ENCODE measurements around the gene MEF2A. TPM values are rescaled to one million over a fixed set of nuclear protein-coding genes. Genes with fewer than 3 reads are reported as not detected.

The MEF2A gene
- total RNA-seq, 1 donor from 2014 or later: 23.4 TPM

DNA sequence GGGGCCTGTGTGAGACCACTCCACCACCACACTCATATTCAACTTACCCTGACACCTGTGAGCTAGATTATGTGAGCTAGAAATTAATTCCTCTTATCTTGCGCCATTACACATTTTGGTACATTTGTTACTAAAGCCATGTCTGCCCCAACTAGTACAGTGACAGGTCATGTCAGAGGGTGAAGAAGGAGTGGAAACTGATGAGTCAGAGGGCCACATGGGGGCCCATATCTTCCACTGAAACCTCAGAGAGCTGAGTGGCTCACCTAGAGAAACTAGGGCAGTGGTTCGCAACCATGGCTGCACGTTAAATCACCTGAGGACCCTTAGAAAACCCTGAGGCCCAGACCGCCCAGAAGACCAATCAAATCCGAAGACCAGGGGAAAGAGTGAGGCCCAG, 15.7 kb upstream of the MEF2A start:
- Mint-ChIP-seq H3K9me3 (no peaks in the 10 kb centered on the region), H3K4me1 (ENCODE audit: low read depth) (peaks cover 7% of the 10 kb centered on the region), H3K27me3 (ENCODE audit: low read depth) (no peaks in the 10 kb centered on the region), H3K27ac (no peak overlapping the region), H3K36me3 (ENCODE audit: low read depth) (no peaks in the 10 kb centered on the region), H3K4me3 (ENCODE audit: low read depth) (no peak overlapping the region)
- no peak for DNase-seq (ENCODE audit: low spot score)
- intact Hi-C loops (cut with micrococcal nuclease): no loop called here

DNA sequence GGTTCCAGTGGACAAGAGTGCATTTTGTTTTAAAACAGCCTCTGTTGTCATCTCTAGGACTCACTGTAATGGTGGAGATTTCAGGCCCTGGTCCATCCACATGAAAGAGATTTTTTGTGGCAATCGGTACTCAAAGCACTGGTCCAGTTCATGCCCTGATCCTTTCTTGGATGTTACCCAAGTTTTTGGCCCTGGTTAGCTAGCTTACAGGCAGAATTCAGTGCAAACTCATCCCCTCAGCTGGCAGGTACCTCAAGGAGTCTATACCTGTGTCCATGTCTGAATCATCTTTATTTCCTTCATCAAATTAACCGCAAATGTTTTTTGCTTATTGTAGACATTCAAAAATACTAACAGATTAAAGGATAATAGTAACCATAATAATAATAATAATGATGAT, 13.7 kb upstream of the MEF2A start:
- intact Hi-C loops (cut with micrococcal nuclease): no loop called here
- H3K27ac Mint-ChIP-seq: no peak overlapping the region
- H3K9me3 Mint-ChIP-seq: no peaks in the 10 kb centered on the region
- DNase-seq (ENCODE audit: low spot score): no peak
- no peaks in the 10 kb centered on the region for H3K27me3 Mint-ChIP-seq (ENCODE audit: low read depth)
- H3K4me3 Mint-ChIP-seq (ENCODE audit: low read depth): no peak overlapping the region
- H3K36me3 Mint-ChIP-seq (ENCODE audit: low read depth): no peaks in the 10 kb centered on the region
- peaks cover 7% of the 10 kb centered on the region for H3K4me1 Mint-ChIP-seq (ENCODE audit: low read depth)

DNA sequence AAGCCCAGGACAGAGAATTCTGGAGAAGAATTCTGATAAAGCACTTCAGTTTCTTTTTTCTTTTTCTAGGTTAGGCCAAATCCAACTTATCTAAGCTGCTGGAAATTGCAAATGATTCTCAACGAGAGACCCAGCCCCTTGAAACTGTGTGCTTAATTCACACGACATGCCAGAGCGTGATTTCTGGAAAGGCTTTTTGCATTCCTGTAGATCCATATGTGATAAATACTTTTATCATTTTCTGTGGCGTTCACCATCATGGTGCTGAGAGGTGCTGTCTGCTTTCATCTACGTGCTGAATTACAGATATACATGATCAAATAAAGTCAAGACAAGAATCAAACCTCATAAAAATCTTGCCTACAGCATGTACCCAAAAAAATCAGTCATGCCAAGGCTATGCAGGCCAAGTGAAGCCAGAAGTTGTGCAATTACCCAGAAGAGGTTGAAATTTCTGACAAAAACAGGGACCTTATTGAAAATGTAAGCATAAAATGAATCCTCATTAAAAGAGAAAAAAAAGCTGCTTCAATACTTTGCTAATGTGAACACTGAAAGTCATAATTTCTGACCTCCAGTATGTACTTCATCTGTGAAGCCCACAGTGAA, 10.8 kb upstream of the MEF2A start:
- no peaks in the 10 kb centered on the region for H3K9me3 Mint-ChIP-seq
- H3K27ac Mint-ChIP-seq: no peak overlapping the region
- no peak for DNase-seq (ENCODE audit: low spot score)
- peaks cover 7% of the 10 kb centered on the region for H3K27me3 Mint-ChIP-seq (ENCODE audit: low read depth)
- H3K36me3 Mint-ChIP-seq (ENCODE audit: low read depth): no peaks in the 10 kb centered on the region
- no peak overlapping the region for H3K4me3 Mint-ChIP-seq (ENCODE audit: low read depth)
- peaks cover 4% of the 10 kb centered on the region for H3K4me1 Mint-ChIP-seq (ENCODE audit: low read depth)
- intact Hi-C loops (cut with micrococcal nuclease): no loop called here

DNA sequence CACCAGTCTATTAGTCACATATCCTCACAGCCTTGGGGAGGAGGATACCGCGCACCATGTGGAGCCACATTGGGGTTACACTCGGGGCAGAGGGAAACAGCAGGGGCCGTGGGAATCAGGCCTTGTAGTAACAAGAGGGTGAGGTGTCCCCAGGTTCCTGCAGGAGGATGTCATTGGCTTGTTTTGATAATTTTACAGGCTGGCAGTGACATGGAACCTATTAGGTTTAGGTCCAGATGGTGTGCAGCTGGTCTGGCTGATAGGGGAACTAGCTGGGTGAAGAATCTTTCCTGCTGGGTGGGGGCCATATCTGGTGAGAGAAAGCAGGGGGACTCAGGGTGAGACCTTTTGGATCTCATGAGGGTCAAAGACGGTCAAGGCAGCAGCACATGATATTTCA, 9.8 kb upstream of the MEF2A start:
- no peaks in the 10 kb centered on the region for H3K4me1 Mint-ChIP-seq (ENCODE audit: low read depth)
- H3K36me3 Mint-ChIP-seq (ENCODE audit: low read depth): no peaks in the 10 kb centered on the region
- H3K27me3 Mint-ChIP-seq (ENCODE audit: low read depth): peaks cover 14% of the 10 kb centered on the region
- DNase-seq (ENCODE audit: low spot score): no peak
- no peaks in the 10 kb centered on the region for H3K9me3 Mint-ChIP-seq
- no peak overlapping the region for H3K27ac Mint-ChIP-seq
- intact Hi-C loops (cut with micrococcal nuclease): no loop called here
- no peak overlapping the region for H3K4me3 Mint-ChIP-seq (ENCODE audit: low read depth)

DNA sequence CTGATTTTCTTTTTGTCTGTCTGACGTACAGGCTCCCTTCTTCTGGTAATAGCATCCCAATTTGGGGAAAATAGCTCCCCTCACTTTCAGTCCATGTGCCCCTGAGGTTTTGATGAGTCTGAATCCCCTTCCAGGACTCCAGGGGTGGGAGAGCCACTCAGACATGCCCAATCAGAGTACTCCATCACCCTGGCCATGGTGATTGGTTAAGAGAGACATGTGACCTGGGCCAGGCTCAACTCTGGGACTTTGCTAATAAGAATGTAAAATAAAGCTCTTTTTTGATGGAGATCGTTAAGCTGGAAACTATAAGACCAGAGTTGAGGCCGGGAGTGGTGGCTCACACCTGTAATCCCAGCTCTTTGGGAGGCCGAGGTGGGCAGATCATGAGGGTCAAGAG, 9.2 kb upstream of the MEF2A start:
- DNase-seq (ENCODE audit: low spot score): no peak
- no peaks in the 10 kb centered on the region for H3K4me1 Mint-ChIP-seq (ENCODE audit: low read depth)
- no peaks in the 10 kb centered on the region for H3K9me3 Mint-ChIP-seq
- intact Hi-C loops (cut with micrococcal nuclease): no loop called here
- H3K36me3 Mint-ChIP-seq (ENCODE audit: low read depth): no peaks in the 10 kb centered on the region
- peaks cover 16% of the 10 kb centered on the region for H3K27me3 Mint-ChIP-seq (ENCODE audit: low read depth)
- no peak overlapping the region for H3K27ac Mint-ChIP-seq
- H3K4me3 Mint-ChIP-seq (ENCODE audit: low read depth): no peak overlapping the region

- DNase-seq (ENCODE audit: low spot score): no peak
- no peak overlapping the region for H3K4me3 Mint-ChIP-seq (ENCODE audit: low read depth)
- H3K27me3 Mint-ChIP-seq (ENCODE audit: low read depth): peaks cover 19% of the 10 kb centered on the region
- H3K36me3 Mint-ChIP-seq (ENCODE audit: low read depth): no peaks in the 10 kb centered on the region
- peaks cover 5% of the 10 kb centered on the region for H3K4me1 Mint-ChIP-seq (ENCODE audit: low read depth)
- no peak overlapping the region for H3K27ac Mint-ChIP-seq
- no peaks in the 10 kb centered on the region for H3K9me3 Mint-ChIP-seq
- intact Hi-C loops (cut with micrococcal nuclease): no loop called here
Measured at GRCh38 chr15:99558084-99558483, 7.7 kb upstream of the MEF2A start.

GRCh38 chr15:99558571-99558970, 7.2 kb upstream of the MEF2A start:
- Mint-ChIP-seq H3K4me1 (ENCODE audit: low read depth) (peaks cover 5% of the 10 kb centered on the region), H3K36me3 (ENCODE audit: low read depth) (no peaks in the 10 kb centered on the region), H3K9me3 (no peaks in the 10 kb centered on the region), H3K4me3 (ENCODE audit: low read depth) (no peak overlapping the region), H3K27ac (no peak overlapping the region), H3K27me3 (ENCODE audit: low read depth) (peaks cover 19% of the 10 kb centered on the region)
- no peak for DNase-seq (ENCODE audit: low spot score)
- intact Hi-C loops (cut with micrococcal nuclease): no loop called here

DNA sequence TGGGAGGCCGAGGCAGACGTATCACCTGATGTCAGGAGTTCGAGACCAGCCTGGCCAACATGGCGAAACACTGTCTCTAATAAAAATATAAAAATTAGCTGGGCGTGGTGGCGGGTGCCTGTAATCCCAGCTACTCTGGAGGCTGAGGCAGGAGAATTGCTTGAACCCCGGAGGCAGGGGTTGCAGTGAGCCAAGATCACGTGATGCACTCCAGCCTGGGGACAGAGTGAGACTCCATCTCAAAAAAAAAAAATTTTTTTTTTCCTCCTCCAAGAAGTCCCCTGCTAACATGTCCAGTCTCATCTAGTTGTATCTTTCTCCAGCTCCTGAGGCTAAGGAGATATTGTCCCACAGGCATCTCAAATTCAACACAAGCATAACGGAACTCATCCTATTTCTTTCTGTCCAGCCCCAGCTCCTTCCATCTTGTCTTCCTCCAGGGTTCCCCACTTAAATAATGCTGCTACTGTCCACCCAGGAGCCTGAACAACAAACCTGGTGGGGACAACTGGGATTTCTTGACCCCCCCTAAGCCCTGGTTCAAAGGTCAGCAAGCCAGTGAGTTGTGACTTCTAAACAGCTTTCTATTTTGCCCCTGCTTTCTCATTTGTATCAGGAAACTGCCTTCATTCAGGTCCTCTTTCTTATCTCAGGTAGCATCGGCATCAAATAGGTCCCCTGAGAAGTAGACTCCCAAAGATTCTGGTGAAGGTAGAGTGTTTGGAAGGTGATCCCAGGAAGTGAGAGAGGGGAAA, 4.1 kb upstream of the MEF2A start:
- intact Hi-C loops (cut with micrococcal nuclease): loop anchor here (10.0 kb wide), 1 partner anchor 187 kb away; no protein-coding TSS in a partner anchor
- H3K4me1 Mint-ChIP-seq (ENCODE audit: low read depth): peaks cover 13% of the 10 kb centered on the region

DNA sequence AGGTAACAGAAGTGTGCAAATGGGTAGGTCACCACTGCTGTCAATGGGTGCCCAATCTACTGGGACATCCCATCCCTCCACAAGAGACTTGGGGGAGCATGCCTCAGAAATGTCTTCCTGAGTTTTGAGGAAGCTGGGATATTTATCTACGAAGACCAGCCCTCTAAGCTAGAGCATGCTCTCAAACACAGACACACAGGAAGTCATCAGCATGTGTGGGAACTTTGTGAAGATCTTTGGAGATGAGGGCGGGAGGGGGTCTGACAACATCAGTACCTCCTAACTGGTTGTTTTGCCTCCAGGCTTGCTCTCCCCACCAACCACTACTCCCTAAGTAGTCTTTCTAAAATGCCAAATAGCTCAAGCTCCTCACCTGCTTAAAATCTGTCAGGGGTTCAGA, 3.5 kb upstream of the MEF2A start:
- Mint-ChIP-seq H3K4me3 (ENCODE audit: low read depth) (no peak overlapping the region), H3K27ac (no peak overlapping the region), H3K4me1 (ENCODE audit: low read depth) (peaks cover 17% of the 10 kb centered on the region), H3K36me3 (ENCODE audit: low read depth) (no peaks in the 10 kb centered on the region), H3K27me3 (ENCODE audit: low read depth) (peaks cover 19% of the 10 kb centered on the region), H3K9me3 (no peaks in the 10 kb centered on the region)
- DNase-seq (ENCODE audit: low spot score): no peak
- intact Hi-C loops (cut with micrococcal nuclease): loop anchor here (10.0 kb wide), 1 partner anchor 187 kb away; no protein-coding TSS in a partner anchor

More for the DNA sequence above, 4.1 kb upstream of the MEF2A start:
- Mint-ChIP-seq H3K36me3 (ENCODE audit: low read depth) (no peaks in the 10 kb centered on the region), H3K9me3 (no peaks in the 10 kb centered on the region), H3K27me3 (ENCODE audit: low read depth) (peaks cover 19% of the 10 kb centered on the region), H3K4me3 (ENCODE audit: low read depth) (no peak overlapping the region), H3K27ac (no peak overlapping the region)
- no peak for DNase-seq (ENCODE audit: low spot score)

- Mint-ChIP-seq H3K9me3 (no peaks in the 10 kb centered on the region), H3K4me3 (ENCODE audit: low read depth) (peak overlapping the region; percentile 65), H3K36me3 (ENCODE audit: low read depth) (no peaks in the 10 kb centered on the region), H3K27me3 (ENCODE audit: low read depth) (peaks cover 14% of the 10 kb centered on the region), H3K27ac (peak overlapping the region; percentile 36), H3K4me1 (ENCODE audit: low read depth) (peaks cover 31% of the 10 kb centered on the region)
- no peak for DNase-seq (ENCODE audit: low spot score)
- intact Hi-C loops (cut with micrococcal nuclease): loop anchor here (2.0 to 10.0 kb wide), 4 partner anchors 137 to 312 kb away; partner anchors contain the start of gene LRRC28
Measured at GRCh38 chr15:99564221-99565048, 1.3 kb upstream of the MEF2A start.

DNA sequence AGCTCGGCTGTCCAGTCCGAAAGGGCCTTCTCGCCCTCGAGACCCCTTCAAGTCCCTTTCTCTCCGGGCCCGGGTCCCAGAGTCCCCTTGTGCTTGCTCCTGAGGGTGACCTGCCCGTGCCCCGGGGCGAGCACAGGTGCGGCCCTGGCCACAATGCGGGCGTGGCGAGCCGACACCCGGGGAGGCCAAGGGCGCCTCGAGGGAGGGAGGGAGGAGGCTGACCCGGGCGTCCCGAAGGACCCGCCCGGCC, 810 bp upstream of the MEF2A start:
- Mint-ChIP-seq H3K36me3 (ENCODE audit: low read depth) (no peaks in the 10 kb centered on the region), H3K9me3 (no peaks in the 10 kb centered on the region), H3K27me3 (ENCODE audit: low read depth) (peaks cover 12% of the 10 kb centered on the region), H3K4me1 (ENCODE audit: low read depth) (peaks cover 31% of the 10 kb centered on the region), H3K4me3 (ENCODE audit: low read depth) (peak overlapping the region; percentile 65), H3K27ac (no peak overlapping the region)
- intact Hi-C loops (cut with micrococcal nuclease): loop anchor here (2.0 to 10.0 kb wide), 4 partner anchors 138 to 313 kb away; partner anchors contain the start of gene LRRC28
- DNase-seq (ENCODE audit: low spot score): no peak

DNA sequence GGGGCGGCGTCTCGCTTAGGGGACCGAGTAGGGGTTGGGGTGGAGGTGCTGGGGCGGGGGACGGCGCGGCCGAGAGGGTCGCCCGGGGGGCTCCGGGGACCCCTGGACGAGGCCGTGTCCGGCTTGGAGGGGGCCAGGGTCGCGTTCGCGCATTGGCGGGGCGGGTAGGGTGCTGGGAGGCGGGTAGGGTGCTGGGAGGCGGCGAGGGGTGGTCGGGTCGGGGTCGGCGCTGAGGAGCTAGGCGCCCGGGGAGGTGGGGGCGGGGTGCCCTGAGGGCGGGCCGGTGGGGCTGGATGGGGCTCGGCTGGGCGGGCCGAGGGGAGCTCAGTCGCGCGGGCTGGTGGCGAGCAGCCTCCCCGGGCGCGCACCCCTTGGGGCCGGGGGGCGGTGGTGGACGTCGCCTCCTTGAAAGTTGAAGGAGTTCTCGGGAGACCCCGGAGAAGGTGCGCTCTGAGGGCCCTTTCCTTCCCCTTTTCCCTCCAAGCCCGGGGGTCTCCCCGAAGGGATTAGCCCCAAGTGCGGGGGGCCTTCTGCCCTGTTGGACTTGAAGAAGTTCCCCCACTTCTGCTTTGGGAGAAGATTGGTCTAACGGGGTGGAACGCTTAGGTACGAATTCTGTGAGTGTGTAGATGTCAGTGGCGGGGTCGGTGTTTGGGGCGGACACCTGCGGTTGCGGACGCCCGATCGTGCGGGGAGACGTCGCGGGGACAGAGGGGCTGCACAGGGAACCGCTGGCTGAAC, 543 bp downstream of the MEF2A start:
- Mint-ChIP-seq H3K27me3 (ENCODE audit: low read depth) (peaks cover 3% of the 10 kb centered on the region), H3K4me3 (ENCODE audit: low read depth) (peak overlapping the region; percentile 98), H3K36me3 (ENCODE audit: low read depth) (no peaks in the 10 kb centered on the region), H3K9me3 (no peaks in the 10 kb centered on the region), H3K4me1 (ENCODE audit: low read depth) (peaks cover 31% of the 10 kb centered on the region), H3K27ac (peak overlapping the region; percentile 89)
- no peak for DNase-seq (ENCODE audit: low spot score)
- intact Hi-C loops (cut with micrococcal nuclease): loop anchor here (5.0 to 10.0 kb wide), 3 partner anchors 139 to 314 kb away; partner anchors contain the start of gene LRRC28

Data from activated T-helper 2 cell treated with anti-CD3 and anti-CD28 coated beads, Interferon-gamma antibody, Interleukin-2, Interleukin-4, amounts not matched to agents 10 μg/mL and 5 μg/mL and 100 μg/mL, durations not matched to agents 14 hours and 24 hours and 36 hours (primary cell).